Hepatocyte (in vitro differentiated cells): ENCODE results near the gene NANS. TPM values are rescaled to one million over a fixed set of nuclear protein-coding genes. Genes with fewer than 3 reads are reported as not detected.

ENCODE experiments used
- DNase-seq: peaks from one replicate; pipeline ENCODE4 v3.0.0-alpha.2; 2016; ENCODE audit warnings: low spot score
- H2AFZ ChIP-seq: fragments of 200-600 bp; sonication (generic); 2 replicates; pipeline ENCODE4 v1.6.0; 2016; ENCODE audit warnings: antibody characterized with exemption, mild to moderate bottlenecking
- H3K27ac ChIP-seq: fragments of 200-600 bp; sonication (generic); 2 replicates; pipeline ENCODE4 v1.5.1; 2016; ENCODE audit warnings: mild to moderate bottlenecking
- H3K27me3 ChIP-seq: fragments of 200-600 bp; sonication (generic); 2 replicates; pipeline ENCODE4 v1.6.1; 2016
- H3K36me3 ChIP-seq: fragments of 200-600 bp; sonication (generic); replicated peaks from 2 replicates; pipeline ENCODE4 v1.5.1; 2016; ENCODE audit warnings: low read depth; ENCODE audit not compliant: insufficient read depth
- H3K4me1 ChIP-seq: fragments of 200-600 bp; sonication (generic); 2 replicates; pipeline ENCODE4 v1.5.1; 2016; ENCODE audit warnings: mild to moderate bottlenecking, moderate library complexity; ENCODE audit not compliant: insufficient read depth
- H3K4me2 ChIP-seq: fragments of 200-600 bp; sonication (generic); 2 replicates; pipeline ENCODE4 v1.6.0; 2016
- H3K4me3 ChIP-seq: fragments of 200-600 bp; sonication (generic); 2 replicates; pipeline ENCODE4 v1.5.1; 2016; ENCODE audit warnings: mild to moderate bottlenecking
- H3K79me2 ChIP-seq: fragments of 200-600 bp; sonication (generic); 2 replicates; pipeline ENCODE4 v1.6.0; 2017; ENCODE audit warnings: mild to moderate bottlenecking
- H3K9me2 ChIP-seq: fragments of 200-600 bp; sonication (generic); replicated peaks from 2 replicates; pipeline ENCODE4 v1.6.0; 2017; ENCODE audit warnings: mild to moderate bottlenecking; ENCODE audit not compliant: insufficient read depth
- H3K9me3 ChIP-seq: fragments of 200-600 bp; sonication (generic); 2 replicates; pipeline ENCODE4 v1.5.1; 2016; ENCODE audit warnings: low read depth, mild to moderate bottlenecking
- H4K20me1 ChIP-seq: fragments of 200-600 bp; sonication (generic); 2 replicates; pipeline ENCODE4 v1.6.0; 2016; ENCODE audit warnings: mild to moderate bottlenecking; ENCODE audit not compliant: insufficient read depth, poor library complexity, severe bottlenecking
- EZH2 ChIP-seq: fragments of 200-600 bp; sonication (generic); IDR thresholded peaks from 2 replicates; pipeline ENCODE4 v1.6.1; 2016; ENCODE audit warnings: antibody characterized with exemption, mild to moderate bottlenecking, borderline replicate concordance
- EZH2phosphoT487 ChIP-seq: fragments of 200-600 bp; sonication (generic); IDR thresholded peaks from one replicate; pipeline ENCODE4 v1.6.1; 2018; ENCODE audit warnings: antibody characterized with exemption, mild to moderate bottlenecking, low read depth, moderate library complexity; ENCODE audit not compliant: unreplicated experiment, severe bottlenecking
- WGBS: methylation state at CpG from one replicate; pipeline ENCODE4 v1.1.6; 2016; ENCODE audit warnings: low lambda C conversion rate; ENCODE audit errors: missing lambda C conversion rate; 5-methylcytosine and 5-hydroxymethylcytosine counted together
- polyA plus RNA-seq: library from polyadenylated mRNA; unstranded; fragments of >200 nt; fragmentation: Nextera tagmentation; extraction: Ambion mirVana; gene quantifications from 2 replicates; pipeline ENCODE4 v1.2.1, GENCODE V29; 2016
- total RNA-seq: library from RNA; depleted of rRNA; stranded (reverse); fragments of >200 nt; gene quantifications from 2 replicates; pipeline ENCODE4 v1.2.3, GENCODE V29; 2014
- TF ChIP-seq, protein P1 (sequence below): fragments of 200-600 bp; sonication (generic); IDR thresholded peaks from 2 replicates; pipeline ENCODE4 v1.5.1; 2016; ENCODE audit warnings: antibody characterized with exemption, mild to moderate bottlenecking; ENCODE audit not compliant: poor library complexity

NANS gene
- total and polyA plus RNA-seq, 2 experiments from 2014 or later, result 62.9 to 88.8 TPM

DNA sequence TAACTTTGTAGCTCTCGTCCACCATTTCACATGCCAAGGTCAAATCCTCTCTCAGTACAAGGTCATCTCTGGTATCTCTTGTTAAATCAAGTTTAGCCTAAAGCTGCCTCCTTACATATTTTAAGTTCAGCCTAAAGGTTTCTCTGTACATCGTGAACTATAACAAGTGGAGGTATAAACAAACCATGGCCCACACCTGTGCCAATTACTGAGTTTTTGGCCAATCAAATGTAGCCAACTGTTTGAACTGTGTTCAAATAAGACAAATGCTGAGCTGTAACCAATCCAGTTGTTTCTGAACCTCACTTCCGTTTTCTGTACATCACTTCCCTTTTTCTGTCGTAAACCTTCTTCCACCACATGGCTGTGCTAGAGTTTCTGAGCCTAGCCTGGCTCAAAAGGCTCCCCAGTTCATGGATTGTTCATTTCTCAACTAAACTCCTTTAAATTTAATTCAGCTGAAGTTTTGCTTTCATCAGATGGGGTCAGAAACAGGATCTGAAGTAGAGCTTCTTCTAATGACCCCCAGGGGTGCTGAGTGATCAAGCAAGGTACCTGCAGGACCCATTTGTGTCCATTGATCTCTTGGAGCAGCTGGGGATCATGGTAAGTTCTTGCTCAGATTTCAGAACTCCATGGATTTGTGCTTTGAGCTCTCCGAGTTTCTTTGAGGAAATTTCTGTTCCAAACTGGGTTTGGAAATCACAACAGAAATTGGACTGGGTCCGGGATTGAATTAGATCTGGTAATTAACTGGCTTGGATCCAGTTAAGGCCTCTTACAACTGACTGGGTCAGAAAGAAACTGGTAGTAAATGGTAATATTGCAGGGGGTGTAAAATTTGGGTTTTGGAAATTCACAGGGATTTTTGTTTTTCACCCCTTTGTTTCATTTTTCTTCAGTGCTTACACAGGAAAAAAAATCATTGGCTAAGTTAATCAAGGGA is 11.0 kb upstream of the NANS start:
- H3K27ac ChIP-seq, result no peak overlapping the region
- no peaks in the 10 kb centered on the region for H3K79me2 ChIP-seq
- H3K9me2 ChIP-seq, result no peaks in the 10 kb centered on the region
- no peak overlapping the region for H3K4me2 ChIP-seq
- H3K4me1 ChIP-seq, result no peaks in the 10 kb centered on the region
- no peaks in the 10 kb centered on the region for H3K9me3 ChIP-seq
- H2AFZ ChIP-seq, result no peak overlapping the region
- DNase-seq, result no peak
- WGBS, result 84% methylated on average over 6 of the region's 6 CpGs
- no peaks in the 10 kb centered on the region for H3K27me3 ChIP-seq
- H3K4me3 ChIP-seq, result no peak overlapping the region
- no peak for TF ChIP-seq EZH2
- no peak for TF ChIP-seq EZH2phosphoT487
- TF ChIP-seq, protein P1, sequence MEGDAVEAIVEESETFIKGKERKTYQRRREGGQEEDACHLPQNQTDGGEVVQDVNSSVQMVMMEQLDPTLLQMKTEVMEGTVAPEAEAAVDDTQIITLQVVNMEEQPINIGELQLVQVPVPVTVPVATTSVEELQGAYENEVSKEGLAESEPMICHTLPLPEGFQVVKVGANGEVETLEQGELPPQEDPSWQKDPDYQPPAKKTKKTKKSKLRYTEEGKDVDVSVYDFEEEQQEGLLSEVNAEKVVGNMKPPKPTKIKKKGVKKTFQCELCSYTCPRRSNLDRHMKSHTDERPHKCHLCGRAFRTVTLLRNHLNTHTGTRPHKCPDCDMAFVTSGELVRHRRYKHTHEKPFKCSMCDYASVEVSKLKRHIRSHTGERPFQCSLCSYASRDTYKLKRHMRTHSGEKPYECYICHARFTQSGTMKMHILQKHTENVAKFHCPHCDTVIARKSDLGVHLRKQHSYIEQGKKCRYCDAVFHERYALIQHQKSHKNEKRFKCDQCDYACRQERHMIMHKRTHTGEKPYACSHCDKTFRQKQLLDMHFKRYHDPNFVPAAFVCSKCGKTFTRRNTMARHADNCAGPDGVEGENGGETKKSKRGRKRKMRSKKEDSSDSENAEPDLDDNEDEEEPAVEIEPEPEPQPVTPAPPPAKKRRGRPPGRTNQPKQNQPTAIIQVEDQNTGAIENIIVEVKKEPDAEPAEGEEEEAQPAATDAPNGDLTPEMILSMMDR, result no peak
- no peaks in the 10 kb centered on the region for H4K20me1 ChIP-seq
- no peaks in the 10 kb centered on the region for H3K36me3 ChIP-seq

DNA sequence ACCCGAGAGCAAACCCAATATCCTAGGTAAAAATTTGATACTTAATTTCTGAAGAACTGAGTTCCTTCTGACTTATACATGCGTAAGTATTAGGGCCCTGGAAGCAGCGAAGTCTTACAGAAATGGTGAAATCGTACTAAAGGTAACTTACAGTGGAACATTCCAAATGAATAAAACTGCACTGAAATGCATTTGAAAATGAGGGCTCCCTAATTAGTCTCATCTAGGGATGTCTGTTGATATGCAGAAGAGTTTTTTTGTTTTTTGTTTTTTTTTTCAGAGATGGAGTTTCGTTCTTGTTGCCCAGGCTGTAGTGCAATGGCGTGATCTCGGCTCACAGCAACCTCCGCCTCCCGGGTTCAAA is 10.4 kb upstream of the NANS start:
- no peaks in the 10 kb centered on the region for H3K27me3 ChIP-seq
- no peak overlapping the region for H3K4me3 ChIP-seq
- H4K20me1 ChIP-seq, result no peaks in the 10 kb centered on the region
- no peaks in the 10 kb centered on the region for H3K9me3 ChIP-seq
- no peak overlapping the region for H3K4me2 ChIP-seq
- H3K36me3 ChIP-seq, result no peaks in the 10 kb centered on the region
- no peak overlapping the region for H2AFZ ChIP-seq
- no peaks in the 10 kb centered on the region for H3K4me1 ChIP-seq
- no peaks in the 10 kb centered on the region for H3K79me2 ChIP-seq
- no peak for DNase-seq
- TF ChIP-seq EZH2phosphoT487 (no peak), EZH2 (no peak)
- TF ChIP-seq, protein P1, result no peak
- WGBS, result 95% methylated on average over 9 of the region's 9 CpGs
- no peaks in the 10 kb centered on the region for H3K9me2 ChIP-seq
- no peak overlapping the region for H3K27ac ChIP-seq

DNA sequence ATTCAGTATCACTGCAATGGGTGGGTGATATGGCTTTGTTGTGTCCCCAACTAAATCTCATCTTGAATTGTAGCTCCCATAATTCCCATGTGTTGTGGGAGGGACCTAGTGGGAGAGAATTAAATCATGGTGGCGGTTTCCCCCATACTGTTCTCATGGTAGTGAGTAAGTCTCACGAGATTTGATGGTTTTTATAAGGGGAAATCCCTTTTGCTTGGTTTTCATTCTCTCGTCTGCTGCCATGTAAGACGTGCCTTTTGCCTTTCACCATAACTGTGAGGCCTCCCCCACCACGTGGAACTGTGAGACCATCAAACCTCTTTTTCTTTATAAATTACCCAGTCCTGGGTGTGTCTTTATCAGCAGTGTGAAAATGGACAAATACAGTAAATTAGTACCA is 9.5 kb upstream of the NANS start:
- Histone ChIP-seq H3K36me3 (no peaks in the 10 kb centered on the region), H3K9me2 (no peaks in the 10 kb centered on the region), H4K20me1 (no peaks in the 10 kb centered on the region), H3K4me3 (no peak overlapping the region), H3K4me1 (no peaks in the 10 kb centered on the region), H3K9me3 (no peaks in the 10 kb centered on the region), H3K27me3 (no peaks in the 10 kb centered on the region), H3K27ac (no peak overlapping the region), H3K4me2 (no peak overlapping the region), H3K79me2 (no peaks in the 10 kb centered on the region), H2AFZ (no peak overlapping the region)
- WGBS, result 91% methylated on average over 5 of the region's 5 CpGs
- no peak for DNase-seq
- TF ChIP-seq, protein P1, result no peak
- no peak for TF ChIP-seq EZH2
- no peak for TF ChIP-seq EZH2phosphoT487
